H9 (cell line): Measurements from ENCODE around the gene ACER1. TPM values are rescaled to one million over a fixed set of nuclear protein-coding genes. Genes with fewer than 3 reads are reported as not detected.

Source experiments
- DNase-seq: peaks from one replicate; pipeline ENCODE4 v3.0.0-alpha.2; 2017
- H2AFZ ChIP-seq: one replicate; pipeline ENCODE4 v1.6.1; 2013; ENCODE audit warnings: mild to moderate bottlenecking, low read length, control low read depth, moderate library complexity
- H2AK5ac ChIP-seq: 2 replicates; pipeline ENCODE4 v1.6.1; 2013; ENCODE audit warnings: low read length, control low read depth, mixed read lengths; ENCODE audit not compliant: insufficient read length
- H2BK120ac ChIP-seq: one replicate; pipeline ENCODE4 v1.6.1; 2013; ENCODE audit warnings: low read depth, mild to moderate bottlenecking, low read length, control low read depth, inconsistent platforms; ENCODE audit not compliant: poor library complexity, severe bottlenecking
- H2BK12ac ChIP-seq: 2 replicates; pipeline ENCODE4 v1.6.1; 2013; ENCODE audit warnings: low read length, control low read depth, mixed read lengths, low read depth; ENCODE audit not compliant: insufficient read length
- H2BK15ac ChIP-seq: 2 replicates; pipeline ENCODE4 v1.6.1; 2013; ENCODE audit warnings: low read depth, low read length, control low read depth
- H2BK20ac ChIP-seq: one replicate; pipeline ENCODE4 v1.6.1; 2013; ENCODE audit warnings: low read depth, mild to moderate bottlenecking, low read length, control low read depth, inconsistent platforms; ENCODE audit not compliant: poor library complexity, severe bottlenecking
- H2BK5ac ChIP-seq: 2 replicates; pipeline ENCODE4 v1.6.1; 2013; ENCODE audit warnings: low read length, control low read depth, mixed read lengths; ENCODE audit not compliant: insufficient read length
- H3K14ac ChIP-seq: 2 replicates; pipeline ENCODE4 v1.6.1; 2013; ENCODE audit warnings: low read length, control low read depth; ENCODE audit not compliant: insufficient read depth
- H3K18ac ChIP-seq: 2 replicates; pipeline ENCODE4 v1.6.1; 2013; ENCODE audit warnings: low read depth, mild to moderate bottlenecking, mixed read lengths, low read length, control low read depth; ENCODE audit not compliant: insufficient read length
- H3K23ac ChIP-seq: 2 replicates; pipeline ENCODE4 v1.6.1; 2013; ENCODE audit warnings: low read length, control low read depth, mixed read lengths, low read depth; ENCODE audit not compliant: insufficient read length
- H3K23me2 ChIP-seq: 2 replicates; pipeline ENCODE4 v1.6.1; 2013; ENCODE audit warnings: low read depth, mild to moderate bottlenecking, mixed read lengths, low read length, control low read depth; ENCODE audit not compliant: insufficient read length, poor library complexity, severe bottlenecking
- H3K27ac ChIP-seq: 2 replicates; pipeline ENCODE4 v1.5.1; 2013; ENCODE audit warnings: low read length, control low read depth, mixed read lengths, low read depth; ENCODE audit not compliant: insufficient read length
- H3K27me3 ChIP-seq: 2 replicates; pipeline ENCODE4 v1.6.1; 2013; ENCODE audit warnings: low read length, control low read depth, inconsistent platforms; ENCODE audit not compliant: insufficient read depth
- H3K4ac ChIP-seq: 2 replicates; pipeline ENCODE4 v1.6.1; 2013; ENCODE audit warnings: low read depth, mild to moderate bottlenecking, control low read depth, inconsistent platforms, low read length, moderate library complexity
- H3K4me1 ChIP-seq: 2 replicates; pipeline ENCODE4 v1.6.1; 2013; ENCODE audit warnings: low read length, control low read depth, inconsistent platforms; ENCODE audit not compliant: insufficient read depth
- H3K4me2 ChIP-seq: 2 replicates; pipeline ENCODE4 v1.6.1; 2013; ENCODE audit warnings: low read length, control low read depth, mixed read lengths; ENCODE audit not compliant: insufficient read length, insufficient read depth
- H3K56ac ChIP-seq: 2 replicates; pipeline ENCODE4 v1.6.1; 2013; ENCODE audit warnings: low read depth, mild to moderate bottlenecking, mixed read lengths, low read length, control low read depth; ENCODE audit not compliant: insufficient read length
- H3K79me1 ChIP-seq: 2 replicates; pipeline ENCODE4 v1.6.1; 2013; ENCODE audit warnings: low read depth, mild to moderate bottlenecking, moderate library complexity, low read length, control low read depth, inconsistent platforms; ENCODE audit not compliant: insufficient read depth, poor library complexity, severe bottlenecking
- H3K79me2 ChIP-seq: 2 replicates; pipeline ENCODE4 v1.6.1; 2013; ENCODE audit warnings: low read length, control low read depth, inconsistent platforms; ENCODE audit not compliant: insufficient read depth
- H3K9ac ChIP-seq: 2 replicates; pipeline ENCODE4 v1.6.1; 2013; ENCODE audit warnings: low read length, control low read depth, mixed read lengths; ENCODE audit not compliant: insufficient read length; ENCODE audit errors: extremely low read depth
- H3K9me3 ChIP-seq: one replicate; pipeline ENCODE4 v1.6.1; 2013; ENCODE audit warnings: low read depth, low read length, inconsistent platforms; ENCODE audit not compliant: control insufficient read depth
- H3T11ph ChIP-seq: one replicate; pipeline ENCODE4 v1.6.1; 2013; ENCODE audit warnings: mild to moderate bottlenecking, low read length, control low read depth, inconsistent platforms
- H4K20me1 ChIP-seq: one replicate; pipeline ENCODE4 v1.6.1; 2013; ENCODE audit not compliant: control insufficient read depth, insufficient read length, insufficient read depth
- H4K5ac ChIP-seq: 2 replicates; pipeline ENCODE4 v1.6.1; 2013; ENCODE audit warnings: low read depth, mild to moderate bottlenecking, mixed read lengths, low read length, control low read depth; ENCODE audit not compliant: insufficient read length
- H4K8ac ChIP-seq: replicated peaks from 2 replicates; pipeline ENCODE4 v1.6.1; 2013; ENCODE audit warnings: low read length, control low read depth, mixed read lengths, low read depth; ENCODE audit not compliant: insufficient read length
- H4K91ac ChIP-seq: 2 replicates; pipeline ENCODE4 v1.6.1; 2013; ENCODE audit warnings: low read depth, mild to moderate bottlenecking, moderate library complexity, mixed read lengths, low read length, control low read depth; ENCODE audit not compliant: insufficient read length
- H3K27ac Mint-ChIP-seq, 3 experiments: 2 replicates in 2 of 3; 3 replicates in 1 of 3; pipeline ENCODE4 v1.8.0; 2020 to 2021; ENCODE audit warnings: mixed read lengths in 3 of 3, mild to moderate bottlenecking in 1 of 3, moderate library complexity in 1 of 3
- H3K27me3 Mint-ChIP-seq: 2 replicates; pipeline ENCODE4 v1.8.0; 2021; ENCODE audit warnings: low read depth, mild to moderate bottlenecking, moderate library complexity, mixed read lengths
- H3K36me3 Mint-ChIP-seq, 3 experiments: 2 replicates in 2 of 3; 3 replicates in 1 of 3; pipeline ENCODE4 v1.8.0; 2020 to 2021; ENCODE audit warnings: low read depth in 3 of 3, mixed read lengths in 3 of 3; ENCODE audit not compliant: insufficient read depth in 1 of 3
- H3K4me1 Mint-ChIP-seq, 2 experiments: 2 replicates each; pipeline ENCODE4 v1.8.0; 2020; ENCODE audit warnings: mixed read lengths in 2 of 2
- H3K4me3 Mint-ChIP-seq, 2 experiments: 2 replicates in 1 of 2; 3 replicates in 1 of 2; pipeline ENCODE4 v1.8.0; 2020 to 2021; ENCODE audit warnings: mild to moderate bottlenecking in 2 of 2, mixed read lengths in 2 of 2, moderate library complexity in 1 of 2
- H3K9me3 Mint-ChIP-seq, 2 experiments: 2 replicates in 1 of 2; 3 replicates in 1 of 2; pipeline ENCODE4 v1.8.0; 2020; ENCODE audit warnings: mild to moderate bottlenecking in 2 of 2, mixed read lengths in 2 of 2, moderate library complexity in 1 of 2
- CTCF ChIP-seq: fragments of 200-600 bp; sonication (generic); conservative IDR thresholded peaks from 3 replicates; pipeline ENCODE4 v1.8.0; 2021; ENCODE audit warnings: antibody characterized with exemption, mild to moderate bottlenecking
- WGBS: extraction: QIAGEN DNeasy Blood & Tissue Kit; methylation state at CpG from one replicate; pipeline ENCODE4 v1.1.7; 2013; ENCODE audit warnings: missing lambda C conversion rate, low lambda C conversion rate, mixed read lengths; ENCODE audit not compliant: insufficient read length; ENCODE audit errors: extremely low coverage; 5-methylcytosine and 5-hydroxymethylcytosine counted together
- total RNA-seq: library from RNA; stranded (reverse); gene quantifications from 2 replicates; pipeline ENCODE4 v1.2.1, GENCODE V29; 2021

Gene ACER1
- total RNA-seq, 1 experiment from 2014 or later = not detected

DNA sequence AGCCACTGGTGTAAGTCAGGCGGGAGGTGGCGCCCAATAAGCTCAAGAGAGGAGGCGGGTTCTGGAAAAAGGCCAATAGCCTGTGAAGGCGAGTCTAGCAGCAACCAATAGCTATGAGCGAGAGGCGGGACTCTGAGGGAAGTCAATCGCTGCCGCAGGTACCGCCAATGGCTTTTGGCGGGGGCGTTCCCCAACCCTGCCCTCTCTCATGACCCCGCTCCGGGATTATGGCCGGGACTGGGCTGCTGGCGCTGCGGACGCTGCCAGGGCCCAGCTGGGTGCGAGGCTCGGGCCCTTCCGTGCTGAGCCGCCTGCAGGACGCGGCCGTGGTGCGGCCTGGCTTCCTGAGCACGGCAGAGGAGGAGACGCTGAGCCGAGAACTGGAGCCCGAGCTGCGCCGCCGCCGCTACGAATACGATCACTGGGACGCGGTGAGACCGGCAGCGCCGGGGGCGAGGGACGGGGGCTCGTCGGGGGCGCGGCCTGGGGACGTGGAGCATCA lies 39.2 kb upstream of the ACER1 start, which contains the start of gene ALKBH7:
Gene ALKBH7, plus strand, starts transcription at position 201 of the 502 bp plus-strand sequence. Its CDS starts 27 bp downstream, at position 228.
- DNase-seq = peak; percentile 99
- no peak for TF ChIP-seq CTCF
- Histone ChIP-seq H2BK20ac (no peak within 1 kb of the TSS), H3K23ac (no peak within 1 kb of the TSS), H3K9me3 (no peaks in the 10 kb centered on the region), H3K27ac (peak within 1 kb of the TSS; percentile 50), H3K27me3 (no peaks in the 10 kb centered on the region), H3K23me2 (no peaks in the 10 kb centered on the region), H3K79me1 (no peaks in the 10 kb centered on the region), H3K4me1 (no peaks in the 10 kb centered on the region), H2BK5ac (no peak within 1 kb of the TSS), H3K4ac (no peak within 1 kb of the TSS), H4K20me1 (no peaks in the 10 kb centered on the region), H3K18ac (peak within 1 kb of the TSS; percentile 81), H2AFZ (peak within 1 kb of the TSS; percentile 71), H4K91ac (no peak within 1 kb of the TSS), H2BK120ac (no peak within 1 kb of the TSS), H2BK12ac (no peak within 1 kb of the TSS), H2AK5ac (no peak within 1 kb of the TSS), H4K5ac (no peak within 1 kb of the TSS), H3K4me2 (peak within 1 kb of the TSS; percentile 41), H2BK15ac (no peak within 1 kb of the TSS), H3K56ac (no peak within 1 kb of the TSS), H3K14ac (peak within 1 kb of the TSS; percentile 78), H3K79me2 (no peaks in the 10 kb centered on the region), H3K9ac (peak within 1 kb of the TSS; percentile 68), H4K8ac (no peak within 1 kb of the TSS), H3T11ph (no peak within 1 kb of the TSS)
- no peaks in the 10 kb centered on the region for H3K9me3 Mint-ChIP-seq
- H3K27me3 Mint-ChIP-seq = peaks cover 3% of the 10 kb centered on the region
- WGBS = no CpG with 5 or more reads among the region's 47 CpGs
- H3K4me1 Mint-ChIP-seq = peaks cover 9 to 19% of the 10 kb centered on the region in 2 experiments
- peaks cover 12 to 15% (median 12%) of the 10 kb centered on the region in 3 experiments; a peak in 6 of 7 replicates for H3K36me3 Mint-ChIP-seq
- H3K27ac Mint-ChIP-seq = peak within 1 kb of the TSS; percentile 93 to 98 (median 97)
- peak within 1 kb of the TSS; percentile 86 to 89 for H3K4me3 Mint-ChIP-seq
